ENCODE results near the gene ACSS1. TPM values are rescaled to one million over a fixed set of nuclear protein-coding genes. Genes with fewer than 3 reads are reported as not detected.

The ACSS1 gene
- total RNA-seq, 1 donor from 2014 or later, result 7.3 TPM

- H3K36me3 ChIP-seq (ENCODE audit: control insufficient read depth, insufficient read depth, low read length), result no peaks in the 10 kb centered on the region
- peaks cover 68% of the 10 kb centered on the region for H3K27me3 ChIP-seq (ENCODE audit: control insufficient read depth, insufficient read depth, low read length)
- no peak for TF ChIP-seq CTCF (IDR thresholded peaks at IDR 0.05; ENCODE audit: insufficient read depth, low read length, poor library complexity, severe bottlenecking)
- no peak overlapping the region for H3K4me3 ChIP-seq (ENCODE audit: low read depth, low read length)
- no peak for DNase-seq (ENCODE audit: low read depth)
Measured at GRCh38 chr20:25085756-25086495, 28.0 kb upstream of the ACSS1 start.

GRCh38 chr20:25084626-25085187, 26.8 kb upstream of the ACSS1 start:
- Histone ChIP-seq H3K36me3 (ENCODE audit: control insufficient read depth, insufficient read depth, low read length) (no peaks in the 10 kb centered on the region), H3K4me3 (ENCODE audit: low read depth, low read length) (no peak overlapping the region), H3K27me3 (ENCODE audit: control insufficient read depth, insufficient read depth, low read length) (peaks cover 67% of the 10 kb centered on the region)
- TF ChIP-seq CTCF (IDR thresholded peaks at IDR 0.05; ENCODE audit: insufficient read depth, low read length, poor library complexity, severe bottlenecking), result no peak
- DNase-seq (ENCODE audit: low read depth), result no peak

- peaks cover 70% of the 10 kb centered on the region for H3K27me3 ChIP-seq (ENCODE audit: control insufficient read depth, insufficient read depth, low read length)
- H3K36me3 ChIP-seq (ENCODE audit: control insufficient read depth, insufficient read depth, low read length), result no peaks in the 10 kb centered on the region
- no peak overlapping the region for H3K4me3 ChIP-seq (ENCODE audit: low read depth, low read length)
- TF ChIP-seq CTCF (IDR thresholded peaks at IDR 0.05; ENCODE audit: insufficient read depth, low read length, poor library complexity, severe bottlenecking), result peak; percentile 30
- no peak for DNase-seq (ENCODE audit: low read depth)
Measured at GRCh38 chr20:25083773-25084625, 26.1 kb upstream of the ACSS1 start.

- peaks cover 75% of the 10 kb centered on the region for H3K27me3 ChIP-seq (ENCODE audit: control insufficient read depth, insufficient read depth, low read length)
- DNase-seq (ENCODE audit: low read depth), result no peak
- no peaks in the 10 kb centered on the region for H3K36me3 ChIP-seq (ENCODE audit: control insufficient read depth, insufficient read depth, low read length)
- H3K4me3 ChIP-seq (ENCODE audit: low read depth, low read length), result no peak overlapping the region
- TF ChIP-seq CTCF (IDR thresholded peaks at IDR 0.05; ENCODE audit: insufficient read depth, low read length, poor library complexity, severe bottlenecking), result no peak
Measured at GRCh38 chr20:25083141-25083772, 25.3 kb upstream of the ACSS1 start.

- Histone ChIP-seq H3K36me3 (ENCODE audit: control insufficient read depth, insufficient read depth, low read length) (no peaks in the 10 kb centered on the region), H3K27me3 (ENCODE audit: control insufficient read depth, insufficient read depth, low read length) (peaks cover 81% of the 10 kb centered on the region), H3K4me3 (ENCODE audit: low read depth, low read length) (no peak overlapping the region)
- no peak for DNase-seq (ENCODE audit: low read depth)
- no peak for TF ChIP-seq CTCF (IDR thresholded peaks at IDR 0.05; ENCODE audit: insufficient read depth, low read length, poor library complexity, severe bottlenecking)
Measured at GRCh38 chr20:25082498-25082873, 24.5 kb upstream of the ACSS1 start.

Measured in kidney epithelial cell (primary cell).